Measurements from ENCODE around the gene CLDN22.

GRCh38 chr4:183350317-183351071 is 30.4 kb upstream of the CLDN22 start:
- no peak for TF ChIP-seq NRF1 (IDR thresholded peaks at IDR 0.05; ENCODE audit: low read depth, low read length)
- no peak for TF ChIP-seq CTCF (IDR thresholded peaks at IDR 0.05)
- TF ChIP-seq POLR2AphosphoS5 (IDR thresholded peaks at IDR 0.05; ENCODE audit: low read depth, low read length) = no peak
- TF ChIP-seq FOXJ3 (CRISPR knock-in tag; IDR thresholded peaks at IDR 0.05) = no peak
- no peak for TF ChIP-seq RFX5 (IDR thresholded peaks at IDR 0.05; ENCODE audit: low read length)
- TF ChIP-seq ELF1 (IDR thresholded peaks at IDR 0.05) = no peak
- no peak for TF ChIP-seq MAX (IDR thresholded peaks at IDR 0.05; ENCODE audit: low read depth)
- TF ChIP-seq REST (IDR thresholded peaks at IDR 0.05; ENCODE audit: low read depth, low read length) = no peak
- no peak for TF ChIP-seq GATA2 (CRISPR knock-in tag; IDR thresholded peaks at IDR 0.05)
- no peak for TF ChIP-seq EZH2phosphoT487 (IDR thresholded peaks at IDR 0.05; ENCODE audit: borderline replicate concordance, low read depth)
- TF ChIP-seq RAD21 (IDR thresholded peaks at IDR 0.05; ENCODE audit: low read length) = no peak
